GM12801 (cell line): ENCODE measurements around the gene ZNRD2.

ENCODE experiments used
- CTCF ChIP-seq: IDR thresholded peaks from one replicate; pipeline ENCODE4 v1.5.1; 2011; ENCODE audit warnings: control low read depth; ENCODE audit not compliant: insufficient read length; ENCODE audit errors: extremely low read depth

ZNRD2 gene

GRCh38 chr11:65619281-65619928 is 49.1 kb downstream of the ZNRD2 start:
- TF ChIP-seq CTCF: no peak

- TF ChIP-seq CTCF: no peak
Observed at GRCh38 chr11:65620666-65621065, 50.4 kb downstream of the ZNRD2 start.

- TF ChIP-seq CTCF: no peak
Observed at GRCh38 chr11:65621460-65621859, 51.2 kb downstream of the ZNRD2 start.
